B cell (primary cell): ENCODE measurements around the gene XXYLT1. TPM values are rescaled to one million over a fixed set of nuclear protein-coding genes. Genes with fewer than 3 reads are reported as not detected.
A peak's percentile ranks its signal among the peaks of the same experiment; 100 is the strongest.

Experiments
- ATAC-seq: fragments of 200-7000 bp; cut with Tn5 transposase; one replicate; pipeline ENCODE4 v1.10.0; 2021; ENCODE audit warnings: low read depth, mild to moderate bottlenecking, moderate number of reproducible peaks, moderate library complexity
- CTCF ChIA-PET: fragments of 350-600 bp; sonication (Branson Sonifier 250); formaldehyde crosslinking; loops from one replicate; lab custom pipeline; 2021; ENCODE audit warnings: antibody characterized with exemption, inconsistent platforms; lab: Charles Lee
- POLR2A ChIA-PET: fragments of 350-600 bp; sonication (Branson Sonifier 250); formaldehyde crosslinking; loops from one replicate; lab custom pipeline; 2021; ENCODE audit warnings: antibody characterized with exemption; lab: Charles Lee
- DNase-seq: peaks from one replicate; pipeline ENCODE4 v3.0.0; 2013
- H2AFZ ChIP-seq: 2 replicates; pipeline ENCODE4 v1.6.1; 2012; ENCODE audit warnings: mild to moderate bottlenecking, low read depth, low read length; ENCODE audit not compliant: insufficient read depth, poor library complexity, severe bottlenecking
- H3K27ac ChIP-seq, 2 donors: 1 replicate in 1 of 2; 2 replicates in 1 of 2; pipeline ENCODE4 v1.5.1; 2012 to 2013; ENCODE audit warnings: low read length in 2 of 2, mild to moderate bottlenecking in 2 of 2, moderate library complexity in 1 of 2
- H3K27me3 ChIP-seq, 4 experiments: fragments of 200-600 bp in 1 of 4; sonication (generic) in 1 of 4; replicated peaks in 1 of 4; 1 replicate in 2 of 4; 2 replicates in 2 of 4; pipeline versions ENCODE4 v1.6.1 to v1.7.0; 2013 to 2016; ENCODE audit warnings: low read length in 3 of 4, mild to moderate bottlenecking in 2 of 4, mixed read lengths in 1 of 4, moderate library complexity in 1 of 4; ENCODE audit not compliant: insufficient read depth in 4 of 4, control insufficient read depth in 3 of 4; ENCODE audit errors: control extremely low read depth in 1 of 4
- H3K36me3 ChIP-seq, 2 experiments: replicated peaks in 1 of 2; 1 replicate in 1 of 2; 2 replicates in 1 of 2; pipeline versions ENCODE4 v1.6.1 to v1.7.1; 2013; ENCODE audit warnings: low read length in 1 of 2; ENCODE audit not compliant: insufficient read depth in 2 of 2, control insufficient read depth in 1 of 2; ENCODE audit errors: control extremely low read depth in 1 of 2, extremely low read depth in 1 of 2
- H3K4me1 ChIP-seq, 2 donors: fragments of 200-600 bp in 1 of 2; sonication (generic) in 1 of 2; 1 replicate in 1 of 2; 2 replicates in 1 of 2; pipeline versions ENCODE4 v1.5.1 to v1.6.1; 2013 to 2017; ENCODE audit warnings: low read length in 2 of 2; ENCODE audit not compliant: control insufficient read depth in 2 of 2, insufficient read depth in 2 of 2
- H3K4me2 ChIP-seq: replicated peaks from 2 replicates; pipeline ENCODE3; 2012; ENCODE audit warnings: mild to moderate bottlenecking, low read depth, low read length; ENCODE audit not compliant: poor library complexity, severe bottlenecking
- H3K4me3 ChIP-seq, 5 experiments: fragments of 200-600 bp in 1 of 5; sonication (generic) in 1 of 5; 1 replicate in 3 of 5; 2 replicates in 2 of 5; pipeline versions ENCODE4 v1.5.1 to v1.7.0; 2011 to 2016; ENCODE audit warnings: low read length in 4 of 5, mild to moderate bottlenecking in 4 of 5, low read depth in 2 of 5, control low read depth in 1 of 5, moderate library complexity in 1 of 5; ENCODE audit not compliant: insufficient read depth in 1 of 5; ENCODE audit errors: control extremely low read depth in 1 of 5, extremely low read depth in 1 of 5
- H3K79me2 ChIP-seq: fragments of 200-600 bp; sonication (generic); one replicate; pipeline ENCODE4 v1.6.0; 2016; ENCODE audit warnings: low read length; ENCODE audit not compliant: control insufficient read depth, insufficient read depth
- H3K9ac ChIP-seq: fragments of 200-600 bp; sonication (generic); 2 replicates; pipeline ENCODE4 v1.6.1; 2017; ENCODE audit warnings: mild to moderate bottlenecking, low read length, moderate library complexity
- H3K9me3 ChIP-seq, 3 donors: one replicate each; pipeline versions ENCODE4 v1.6.1 to v1.7.1; 2013; ENCODE audit warnings: low read length in 2 of 3; ENCODE audit not compliant: control insufficient read depth in 2 of 3, insufficient read depth in 1 of 3; ENCODE audit errors: control extremely low read depth in 1 of 3
- H4K20me1 ChIP-seq: 2 replicates; pipeline ENCODE4 v1.6.0; 2012; ENCODE audit warnings: mild to moderate bottlenecking, low read length; ENCODE audit not compliant: insufficient read depth, control insufficient read depth, poor library complexity, severe bottlenecking
- H3K27ac Mint-ChIP-seq: one replicate; pipeline ENCODE4 v1.8.0; 2021; ENCODE audit warnings: mixed read lengths
- H3K27me3 Mint-ChIP-seq: one replicate; pipeline ENCODE4 v1.8.0; 2021; ENCODE audit warnings: mixed read lengths
- H3K4me1 Mint-ChIP-seq: one replicate; pipeline ENCODE4 v1.8.0; 2021; ENCODE audit warnings: mixed read lengths
- H3K4me3 Mint-ChIP-seq: one replicate; pipeline ENCODE4 v1.8.0; 2021; ENCODE audit warnings: mixed read lengths
- H3K9me3 Mint-ChIP-seq: one replicate; pipeline ENCODE4 v1.8.0; 2022; ENCODE audit warnings: mixed read lengths; ENCODE audit not compliant: insufficient read depth
- EZH2 ChIP-seq: IDR thresholded peaks from 2 replicates; pipeline ENCODE4 v1.6.1; 2012; ENCODE audit warnings: borderline replicate concordance, low read depth, mild to moderate bottlenecking, moderate library complexity, low read length; ENCODE audit not compliant: insufficient read depth, poor library complexity, severe bottlenecking
- WGBS: methylation state at CpG from one replicate; pipeline ENCODE4 v1.1.5; 2013; ENCODE audit warnings: missing lambda C conversion rate; ENCODE audit not compliant: insufficient coverage; 5-methylcytosine and 5-hydroxymethylcytosine counted together
- intact Hi-C: fragments of 100-400 bp; cut with micrococcal nuclease; formaldehyde crosslinking; loops from one replicate; pipeline ENCODE4 v1.10.0; 2022
- polyA plus RNA-seq: library from polyadenylated mRNA; depleted of rRNA; stranded (reverse); fragments of >200 nt; gene quantifications from 2 replicates; pipeline ENCODE4 v1.2.3, GENCODE V29; 2012
- total RNA-seq, 2 donors: library from RNA; stranded (reverse); fragments of 120-200 nt in 1 of 2; gene quantifications; 1 replicate in 1 of 2; 2 replicates in 1 of 2; pipeline versions ENCODE4 v1.2.3 to v1.2.4, GENCODE V29; 2013 to 2022
- TF ChIP-seq, protein P1 (sequence below): fragments of 200-600 bp; IDR thresholded peaks from one replicate; pipeline ENCODE4 v1.8.0; 2022; ENCODE audit warnings: antibody characterized with exemption, mild to moderate bottlenecking

XXYLT1 gene
- total and polyA plus RNA-seq, 2 donors (not counting 1 experiment from before 2014, with no cell fraction given), result 2.6 to 11.2 TPM

DNA sequence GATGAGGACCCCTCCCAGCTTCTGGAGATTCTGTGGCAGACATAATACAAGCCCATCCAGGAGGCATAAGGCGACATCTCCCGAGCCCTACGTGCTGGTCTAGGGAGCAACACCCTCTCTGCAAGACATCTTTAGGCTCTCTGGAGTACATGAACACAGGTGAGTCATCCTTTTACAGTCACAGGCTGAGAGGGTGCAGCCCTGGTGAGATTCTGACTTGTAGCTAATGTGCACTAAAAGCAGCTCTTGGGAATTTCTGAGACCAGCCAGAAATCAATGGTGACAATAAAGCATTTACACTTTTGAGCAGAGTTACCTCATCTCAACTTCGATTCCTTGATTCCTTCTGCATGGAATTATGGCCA is 131.1 kb downstream of the XXYLT1 start:
- no peak for ATAC-seq
- Histone ChIP-seq H3K4me1 (peaks cover 5 to 14% of the 10 kb centered on the region in 2 donors), H3K79me2 (no peaks in the 10 kb centered on the region), H3K27ac (no peak overlapping the region), H4K20me1 (no peaks in the 10 kb centered on the region), H3K36me3 (no peaks in the 10 kb centered on the region), H3K4me2 (no peak overlapping the region), H3K4me3 (no peak overlapping the region), H3K9ac (no peak overlapping the region), H2AFZ (no peak overlapping the region), H3K27me3 (no peaks in the 10 kb centered on the region), H3K9me3 (peaks cover 3 to 10% (median 8%) of the 10 kb centered on the region in 3 donors)
- H3K27me3 Mint-ChIP-seq, result no peaks in the 10 kb centered on the region
- no peak for DNase-seq
- intact Hi-C loops, result no loop called here
- no peak for TF ChIP-seq EZH2
- TF ChIP-seq, protein P1, sequence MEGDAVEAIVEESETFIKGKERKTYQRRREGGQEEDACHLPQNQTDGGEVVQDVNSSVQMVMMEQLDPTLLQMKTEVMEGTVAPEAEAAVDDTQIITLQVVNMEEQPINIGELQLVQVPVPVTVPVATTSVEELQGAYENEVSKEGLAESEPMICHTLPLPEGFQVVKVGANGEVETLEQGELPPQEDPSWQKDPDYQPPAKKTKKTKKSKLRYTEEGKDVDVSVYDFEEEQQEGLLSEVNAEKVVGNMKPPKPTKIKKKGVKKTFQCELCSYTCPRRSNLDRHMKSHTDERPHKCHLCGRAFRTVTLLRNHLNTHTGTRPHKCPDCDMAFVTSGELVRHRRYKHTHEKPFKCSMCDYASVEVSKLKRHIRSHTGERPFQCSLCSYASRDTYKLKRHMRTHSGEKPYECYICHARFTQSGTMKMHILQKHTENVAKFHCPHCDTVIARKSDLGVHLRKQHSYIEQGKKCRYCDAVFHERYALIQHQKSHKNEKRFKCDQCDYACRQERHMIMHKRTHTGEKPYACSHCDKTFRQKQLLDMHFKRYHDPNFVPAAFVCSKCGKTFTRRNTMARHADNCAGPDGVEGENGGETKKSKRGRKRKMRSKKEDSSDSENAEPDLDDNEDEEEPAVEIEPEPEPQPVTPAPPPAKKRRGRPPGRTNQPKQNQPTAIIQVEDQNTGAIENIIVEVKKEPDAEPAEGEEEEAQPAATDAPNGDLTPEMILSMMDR, result no peak
- 100% methylated on average over 4 of the region's 4 CpGs for WGBS
- peaks cover 9% of the 10 kb centered on the region for H3K4me1 Mint-ChIP-seq
- H3K27ac Mint-ChIP-seq, result no peak overlapping the region
- no peak overlapping the region for H3K4me3 Mint-ChIP-seq
- peaks cover 9% of the 10 kb centered on the region for H3K9me3 Mint-ChIP-seq
- CTCF ChIA-PET, result no interaction called here
- POLR2A ChIA-PET, result no interaction called here

DNA sequence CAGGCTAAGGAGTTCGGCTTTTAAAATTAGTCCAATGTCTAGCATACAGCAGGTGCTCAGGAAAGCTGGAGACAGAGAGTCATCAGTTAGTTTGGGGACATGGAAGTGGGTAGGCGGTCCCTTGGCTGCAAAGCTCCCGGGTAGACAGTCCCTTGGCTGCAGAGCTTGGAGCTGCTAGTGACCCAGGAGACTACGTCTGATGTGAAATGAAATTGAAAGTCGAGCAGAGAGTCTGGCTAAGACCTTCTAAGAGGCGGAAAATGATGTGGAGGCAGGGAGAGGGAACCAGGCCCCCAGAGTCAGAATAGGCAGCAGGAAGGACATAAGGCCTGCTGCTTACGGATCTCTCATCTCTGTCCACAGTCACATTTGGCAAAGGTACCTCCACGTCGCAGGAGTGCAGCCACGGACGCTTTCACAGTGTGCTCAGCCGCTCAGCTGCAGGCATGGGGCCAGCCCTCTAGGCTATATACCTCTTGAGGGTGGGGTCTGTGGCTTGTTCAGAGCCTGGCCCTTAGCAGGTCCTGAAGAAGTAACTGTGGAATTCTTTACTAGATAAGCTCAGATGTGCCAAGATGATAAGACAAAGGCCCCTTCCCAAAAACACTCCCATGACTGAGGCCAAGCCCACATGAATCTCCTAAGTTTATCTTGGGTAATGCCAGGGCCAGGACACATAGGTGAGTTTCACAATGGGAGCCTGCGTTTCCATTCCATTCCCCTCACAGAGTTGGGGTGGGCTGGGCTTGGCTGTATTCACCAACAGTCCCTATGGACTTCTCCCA is 131.7 kb downstream of the XXYLT1 start:
- H3K4me1 Mint-ChIP-seq, result peaks cover 4% of the 10 kb centered on the region
- peaks cover 3 to 10% (median 8%) of the 10 kb centered on the region in 3 donors for H3K9me3 ChIP-seq
- CTCF ChIA-PET, result interaction anchor here (0.7 kb wide), 1 partner anchor 457 kb away, joined by 3 read pairs; no protein-coding TSS in a partner anchor
- TF ChIP-seq, protein P1, result no peak
- TF ChIP-seq EZH2, result no peak
- no peaks in the 10 kb centered on the region for H3K27me3 Mint-ChIP-seq
- H3K4me3 Mint-ChIP-seq, result no peak overlapping the region
- no peak for DNase-seq
- H3K27ac ChIP-seq, result peak overlapping the region in 1 of 2 donors; percentile 8
- H4K20me1 ChIP-seq, result no peaks in the 10 kb centered on the region
- peaks cover 9% of the 10 kb centered on the region for H3K9me3 Mint-ChIP-seq
- no peak overlapping the region for H3K4me2 ChIP-seq
- H3K4me3 ChIP-seq, result peak overlapping the region in 1 of 5 experiments; percentile 25
- ATAC-seq, result no peak
- H3K9ac ChIP-seq, result no peak overlapping the region
- no peak overlapping the region for H2AFZ ChIP-seq
- no peak overlapping the region for H3K27ac Mint-ChIP-seq
- intact Hi-C loops, result no loop called here
- WGBS, result 58% methylated on average over 12 of the region's 13 CpGs
- H3K36me3 ChIP-seq, result no peaks in the 10 kb centered on the region
- POLR2A ChIA-PET, result no interaction called here
- H3K79me2 ChIP-seq, result no peaks in the 10 kb centered on the region
- H3K27me3 ChIP-seq, result no peaks in the 10 kb centered on the region
- peaks cover 0 to 8% of the 10 kb centered on the region in 2 donors for H3K4me1 ChIP-seq
